GM19324 (cell line): ENCODE results near the gene TIMP2.

Experiments
- ATAC-seq: cut with Tn5 transposase; IDR thresholded peaks from one replicate; pipeline ENCODE4 v1.9.1; 2021; ENCODE audit warnings: mild to moderate bottlenecking, moderate library complexity; ENCODE audit not compliant: unreplicated experiment, low FRiP score

The TIMP2 gene

DNA sequence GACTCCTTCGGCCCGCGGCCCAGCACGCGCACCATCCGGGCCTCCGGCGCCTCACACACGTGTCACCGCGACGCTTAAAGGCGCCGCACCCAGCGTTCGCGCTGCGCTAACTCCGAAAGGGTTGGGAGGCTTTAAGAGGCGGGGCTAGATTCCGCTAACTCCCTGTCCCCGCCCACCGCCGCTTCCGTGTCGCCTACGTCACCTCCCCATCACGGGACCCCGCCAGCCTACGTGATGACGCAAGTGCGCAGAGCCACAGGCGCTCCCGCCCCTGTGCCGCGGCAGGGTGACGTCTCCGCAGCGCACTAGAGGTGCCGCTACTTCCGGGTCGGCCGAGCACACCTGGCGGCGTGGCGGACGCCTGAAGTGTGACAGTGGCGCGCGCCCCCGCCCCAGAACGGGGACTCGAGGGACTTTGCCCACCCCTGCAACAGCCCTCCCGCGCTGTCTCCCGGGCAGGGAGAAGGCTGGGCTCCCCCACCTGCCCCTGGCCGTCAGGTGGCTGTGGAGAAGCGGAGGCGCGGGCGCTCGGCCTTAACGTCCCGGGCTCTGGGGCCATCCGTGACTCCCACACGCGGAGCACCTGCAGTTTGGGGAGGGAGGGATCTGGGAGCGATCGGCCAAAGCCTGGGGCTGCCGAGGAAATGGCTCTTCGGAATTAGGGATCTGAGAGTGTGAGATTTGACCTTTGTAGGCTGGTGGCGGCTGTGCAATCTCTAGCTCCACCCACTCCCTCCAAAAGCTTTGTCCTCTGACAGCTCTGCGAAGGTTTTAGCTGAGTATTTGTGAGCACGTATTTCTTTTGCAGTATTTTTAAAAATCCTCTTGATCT lies 84.2 kb downstream of the TIMP2 start, which contains the start of gene USP36:
Gene USP36 (minus strand): TSS at position 35 of the 832 bp plus-strand sequence. CDS start 4,451 bp downstream, outside the sequence.
- ATAC-seq = peak; percentile 93

DNA sequence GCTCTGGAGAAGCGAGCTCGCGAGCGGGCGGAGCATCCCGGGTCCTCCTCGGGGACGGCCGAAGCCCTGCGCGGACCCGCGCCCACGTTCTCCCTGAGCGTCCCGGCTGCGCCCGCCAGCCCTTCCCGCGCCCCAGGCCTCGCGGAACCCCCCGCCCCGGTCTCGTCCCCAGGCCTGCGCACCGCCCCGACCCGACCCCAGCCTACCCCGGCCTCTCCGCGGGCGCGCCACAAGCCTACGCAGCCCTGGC lies 84.7 kb downstream of the TIMP2 start:
- peak; percentile 25 for ATAC-seq

DNA sequence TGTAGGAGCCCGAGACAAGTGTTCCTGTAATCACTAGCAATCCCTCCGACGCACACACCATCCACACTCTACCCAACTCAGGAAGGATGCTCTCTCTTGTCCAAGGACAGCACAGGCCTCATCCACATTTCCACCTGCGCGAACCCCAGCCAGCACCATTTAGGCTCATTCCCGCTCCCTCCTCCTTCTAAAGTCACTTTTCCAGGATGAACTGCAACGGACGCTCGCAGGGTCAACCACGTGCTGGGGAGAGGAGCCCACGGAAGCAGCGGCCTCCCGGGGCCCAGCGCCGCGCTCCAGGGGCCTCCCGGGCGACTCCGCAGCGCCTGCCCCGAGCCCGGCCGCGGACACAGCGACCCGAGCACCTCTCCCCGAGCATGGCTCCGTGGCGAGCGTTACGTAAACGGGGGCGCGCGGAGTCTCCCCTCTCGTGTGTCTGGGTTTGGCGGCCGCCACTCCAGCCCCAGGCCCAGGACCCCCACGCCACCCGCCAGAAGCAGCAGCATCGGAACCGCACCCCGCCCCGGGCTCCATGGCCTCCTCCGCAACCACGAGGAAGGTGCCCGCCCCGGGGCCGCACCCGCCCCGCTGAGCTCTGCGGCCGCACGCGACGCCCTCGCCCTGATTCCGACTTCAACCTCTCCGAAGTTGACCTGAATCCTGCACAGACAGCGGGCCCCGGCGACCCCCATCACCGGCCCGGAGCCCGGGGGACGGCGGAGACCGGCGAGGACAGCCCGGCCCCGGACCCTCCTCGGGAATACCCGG lies 85.2 kb downstream of the TIMP2 start:
- peak; percentile 3 for ATAC-seq

DNA sequence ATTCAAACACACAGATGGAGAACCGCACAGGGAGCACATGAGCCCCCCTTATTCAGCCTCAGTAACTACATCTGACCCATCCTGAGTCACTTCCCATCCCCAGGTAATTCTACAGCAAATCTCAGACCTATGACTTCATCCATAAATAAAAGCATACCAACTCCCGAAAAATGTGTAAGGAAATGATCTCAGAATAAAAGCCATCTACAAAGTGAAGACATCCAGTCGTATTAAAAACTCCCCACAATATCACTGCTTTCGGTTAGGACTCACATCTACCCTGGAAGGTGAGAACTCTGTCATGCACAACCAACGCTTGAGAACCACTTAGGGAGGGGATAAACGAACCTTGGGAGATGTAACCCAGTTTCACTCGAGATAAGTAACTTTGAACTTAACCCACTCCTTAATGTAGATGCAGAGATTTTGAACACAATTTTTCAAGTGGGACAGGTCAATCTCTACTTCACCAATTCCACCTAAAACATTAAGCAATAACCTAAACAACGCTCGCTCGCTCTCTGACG lies 85.9 kb downstream of the TIMP2 start:
- ATAC-seq = no peak

DNA sequence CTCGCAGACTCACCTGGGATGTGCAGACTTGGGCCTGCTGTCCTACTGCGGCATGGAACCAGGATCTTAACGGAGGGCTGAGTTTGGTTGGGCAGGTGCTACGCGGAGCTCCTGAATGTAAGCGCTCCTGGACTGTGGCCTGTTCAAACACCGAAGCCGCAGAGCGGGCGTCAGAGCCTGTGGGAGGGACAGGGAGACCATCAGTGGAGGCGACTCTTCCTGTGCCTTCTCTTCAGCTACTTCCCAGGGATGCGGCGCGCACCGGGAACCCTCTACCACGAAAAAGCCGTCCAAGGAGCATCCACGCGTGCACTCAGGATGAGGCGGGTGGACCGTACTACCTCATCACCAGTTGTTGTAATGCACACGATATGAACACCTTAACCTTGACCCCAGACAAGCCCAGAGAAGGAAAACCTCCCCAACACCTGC lies 86.6 kb downstream of the TIMP2 start:
- ATAC-seq = no peak

DNA sequence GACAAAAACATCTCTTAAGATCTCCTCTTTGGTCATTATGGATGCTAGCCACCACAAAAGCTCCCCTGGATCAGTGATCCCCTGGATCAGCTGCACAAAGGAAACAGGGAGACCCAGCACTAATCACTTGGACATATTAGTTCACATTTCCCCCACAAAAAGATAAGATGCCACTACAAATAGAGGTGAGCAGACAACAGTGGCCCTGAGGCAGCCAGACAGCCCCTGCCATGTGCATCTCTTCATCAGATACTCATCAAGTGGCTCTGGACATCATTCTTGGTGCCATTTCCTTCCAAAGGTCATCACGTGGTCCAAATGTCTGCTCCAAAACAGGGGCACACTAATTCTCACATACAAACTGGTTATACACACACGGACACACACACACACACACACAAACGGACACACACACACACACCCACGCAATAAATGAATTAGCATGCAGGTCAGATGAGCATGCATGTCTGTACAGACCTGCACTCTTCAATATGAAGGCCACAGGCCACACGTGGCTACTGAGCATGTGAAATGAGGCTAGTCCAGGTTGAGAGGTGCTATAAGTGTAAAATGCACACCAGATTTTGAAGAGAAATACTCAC lies 88.7 kb downstream of the TIMP2 start:
- no peak for ATAC-seq

DNA sequence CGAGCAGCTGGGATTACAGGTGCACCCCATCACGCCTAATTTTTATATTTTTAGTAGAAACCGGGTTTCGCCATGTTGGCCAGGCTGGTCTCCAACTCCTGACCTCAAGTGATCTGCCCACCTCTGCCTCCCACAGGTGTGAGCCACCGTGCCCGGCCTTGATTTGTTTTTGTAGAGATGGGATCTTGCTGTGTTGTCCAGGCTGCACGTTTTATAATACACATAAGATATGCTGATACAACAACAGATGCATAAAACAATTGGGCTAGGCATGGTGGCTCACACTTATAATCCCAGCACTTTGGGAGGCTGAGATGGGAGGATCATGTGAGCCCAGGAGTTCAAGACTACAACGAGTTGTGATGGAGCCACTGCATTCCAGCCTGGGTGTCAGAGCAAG lies 90.6 kb downstream of the TIMP2 start:
- no peak for ATAC-seq

DNA sequence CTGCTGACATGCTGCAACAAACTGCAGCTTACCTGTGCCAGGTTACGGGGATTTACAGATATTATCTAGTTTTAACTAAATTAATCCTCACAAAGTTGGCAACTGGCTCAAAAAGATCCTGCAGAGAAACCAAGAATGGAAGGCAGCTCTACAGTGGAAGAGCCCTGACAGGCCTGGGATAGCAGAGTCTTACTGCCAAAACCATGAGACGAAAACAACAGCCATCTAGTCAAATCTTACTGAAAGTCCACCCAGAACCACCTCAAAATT lies 92.7 kb downstream of the TIMP2 start:
- ATAC-seq = no peak

DNA sequence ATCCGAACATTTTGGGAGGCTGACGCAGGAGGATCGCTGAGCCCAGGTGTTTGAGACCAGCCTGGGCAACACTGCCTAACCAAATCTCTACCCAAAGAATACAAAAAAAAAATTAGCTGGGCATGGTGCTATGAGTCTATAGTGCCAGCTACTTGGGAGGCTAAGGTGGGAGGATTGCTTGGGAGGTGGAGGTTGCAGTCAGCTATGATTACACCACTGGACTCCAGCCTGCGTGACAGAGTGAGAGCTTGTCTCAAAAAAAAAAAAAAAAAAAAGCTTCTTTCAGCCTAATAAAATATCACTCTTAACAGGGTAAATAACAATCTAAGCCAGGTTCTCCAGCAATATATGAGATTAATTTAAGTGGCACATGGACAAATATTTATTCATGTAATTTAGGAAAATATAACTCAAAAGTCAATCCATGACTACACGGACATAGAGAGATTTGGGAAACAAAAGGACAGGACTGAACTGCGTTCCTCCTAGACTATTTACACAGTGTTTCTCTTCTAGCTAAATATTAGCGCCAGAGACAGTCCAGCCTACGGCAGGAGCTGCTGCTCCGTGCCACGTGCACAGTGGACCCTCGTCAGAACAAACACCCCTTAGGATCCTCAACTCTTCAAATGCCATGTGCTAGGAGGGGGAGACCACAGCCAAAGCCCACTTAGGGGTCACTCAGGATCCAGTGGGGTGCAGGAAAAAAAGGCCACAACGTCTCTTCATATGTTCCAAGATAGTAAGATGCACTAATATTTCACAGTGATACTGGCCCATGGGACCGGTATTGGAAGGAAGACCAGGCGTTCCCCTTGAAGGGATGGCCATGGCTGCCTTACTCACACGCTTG lies 93.3 kb downstream of the TIMP2 start:
- no peak for ATAC-seq

DNA sequence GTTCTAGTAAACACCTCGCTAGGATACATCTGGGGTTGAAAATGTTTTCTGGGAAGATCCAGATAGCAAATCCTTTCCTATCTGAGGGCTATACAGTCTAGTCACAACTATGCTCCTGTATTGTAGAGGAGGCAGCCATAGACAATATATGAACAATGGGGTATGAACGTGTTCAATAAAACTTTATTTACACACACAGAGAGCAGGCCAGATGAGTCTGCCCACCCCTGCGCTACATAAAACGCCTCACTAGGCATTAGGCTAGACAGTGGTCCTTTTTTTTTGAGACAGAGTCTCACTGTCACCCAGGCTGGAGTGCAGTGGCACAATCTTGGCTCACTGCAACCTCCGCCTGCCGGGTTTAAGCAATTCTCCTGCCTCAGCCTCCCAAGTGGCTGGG lies 95.7 kb downstream of the TIMP2 start:
- ATAC-seq = no peak

DNA sequence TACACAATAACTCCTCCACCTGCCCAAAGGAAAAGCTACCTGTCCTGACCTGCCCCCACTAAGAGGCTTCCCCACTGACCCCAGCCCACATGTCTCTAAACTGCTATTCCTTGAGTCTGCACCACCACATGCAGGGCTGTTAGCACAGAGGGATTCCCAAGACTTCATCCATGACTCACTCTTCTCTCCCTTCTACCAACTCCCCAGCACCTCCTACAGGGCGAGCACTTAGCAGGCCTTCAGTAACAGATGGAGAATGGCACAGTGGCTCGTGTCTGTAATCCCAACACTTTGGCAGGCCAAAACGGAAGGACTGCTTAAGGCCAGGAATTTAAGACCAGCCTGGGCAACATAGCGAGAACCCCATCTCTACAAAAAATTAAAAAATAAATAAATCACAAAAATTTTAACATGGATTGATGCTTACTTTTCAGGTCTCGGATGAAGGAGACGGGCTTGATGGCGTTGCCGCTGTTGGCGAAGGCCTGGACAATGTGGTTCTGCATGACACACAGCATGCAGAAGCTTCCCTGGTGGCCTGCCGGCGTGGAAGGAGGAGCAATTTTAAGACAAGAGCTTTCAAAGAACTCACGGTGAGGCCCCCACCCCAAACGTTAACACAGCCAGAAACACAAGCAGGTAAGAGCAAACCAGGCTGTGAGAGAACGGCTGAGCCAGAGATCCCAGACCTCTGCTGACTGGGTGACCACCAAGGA lies 96.6 kb downstream of the TIMP2 start:
- ATAC-seq = no peak

DNA sequence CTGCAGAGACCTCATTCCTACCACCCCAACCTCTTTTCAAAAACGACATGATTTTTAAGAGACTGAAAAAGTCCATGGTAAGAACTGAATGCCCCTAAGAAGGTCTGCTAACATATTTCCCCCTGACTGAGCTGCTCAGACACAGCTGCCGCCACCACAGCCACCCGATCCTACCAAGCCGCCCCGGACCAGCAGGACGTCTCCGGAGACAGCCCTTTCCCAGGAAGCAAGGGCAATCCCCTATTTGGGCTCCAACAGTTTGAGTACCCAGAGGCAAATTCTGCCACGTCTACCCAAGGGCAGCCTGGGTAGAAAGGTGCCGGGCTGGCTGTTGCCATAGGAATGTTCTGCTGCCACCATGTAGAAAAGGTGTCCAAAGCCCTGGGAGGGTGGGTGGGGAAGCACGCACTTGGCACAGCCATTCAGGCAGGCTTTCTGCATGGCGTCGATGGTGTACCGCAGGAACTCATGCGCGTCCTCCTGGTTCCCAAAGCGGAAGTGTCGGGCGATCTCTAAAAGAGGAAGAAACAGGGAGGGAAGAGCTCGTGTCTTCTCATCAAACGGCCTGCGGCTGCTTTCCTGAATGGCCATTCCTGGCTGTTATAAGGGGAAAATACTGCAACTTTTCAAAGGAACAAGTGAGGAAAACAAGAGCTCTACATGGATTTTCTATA lies 98.2 kb downstream of the TIMP2 start:
- ATAC-seq = no peak

DNA sequence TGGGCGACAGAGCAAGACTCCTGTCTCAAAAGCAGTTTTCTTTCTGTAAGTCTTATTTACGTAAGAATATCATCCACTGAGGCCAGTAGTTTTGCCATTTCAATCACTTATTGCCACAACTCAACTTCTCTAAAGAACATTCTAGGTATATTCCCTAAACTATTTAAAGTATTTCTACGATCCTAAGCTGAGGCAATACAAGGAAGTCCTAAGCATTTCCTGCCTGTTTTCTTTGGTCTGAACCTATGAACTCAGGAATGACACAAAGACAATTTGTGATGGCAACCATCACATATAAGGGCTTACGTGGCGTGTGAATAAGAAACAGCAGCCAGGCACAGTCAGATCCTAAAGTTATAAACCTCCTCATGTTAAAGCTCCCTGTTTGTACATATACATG lies 98.8 kb downstream of the TIMP2 start:
- ATAC-seq = no peak

DNA sequence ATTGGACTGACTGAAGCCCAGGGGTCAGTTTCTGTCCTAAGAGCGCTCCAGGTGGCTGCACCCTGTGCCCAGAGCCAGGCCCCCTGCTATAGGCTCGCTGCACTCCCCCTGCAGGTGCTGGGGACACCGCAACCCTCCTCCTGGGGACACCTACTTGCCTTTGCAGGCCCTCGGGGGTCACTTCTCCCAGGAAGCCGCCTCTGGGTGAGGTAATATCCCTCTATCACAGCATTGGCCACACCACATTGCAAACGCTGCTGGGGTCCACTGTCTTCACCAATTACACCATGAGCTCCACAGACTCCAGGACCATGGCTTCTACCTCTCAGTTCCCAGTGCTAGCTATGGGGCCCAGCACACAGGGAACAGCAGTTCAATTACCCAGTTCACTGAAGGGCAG lies 99.5 kb downstream of the TIMP2 start:
- ATAC-seq = no peak

DNA sequence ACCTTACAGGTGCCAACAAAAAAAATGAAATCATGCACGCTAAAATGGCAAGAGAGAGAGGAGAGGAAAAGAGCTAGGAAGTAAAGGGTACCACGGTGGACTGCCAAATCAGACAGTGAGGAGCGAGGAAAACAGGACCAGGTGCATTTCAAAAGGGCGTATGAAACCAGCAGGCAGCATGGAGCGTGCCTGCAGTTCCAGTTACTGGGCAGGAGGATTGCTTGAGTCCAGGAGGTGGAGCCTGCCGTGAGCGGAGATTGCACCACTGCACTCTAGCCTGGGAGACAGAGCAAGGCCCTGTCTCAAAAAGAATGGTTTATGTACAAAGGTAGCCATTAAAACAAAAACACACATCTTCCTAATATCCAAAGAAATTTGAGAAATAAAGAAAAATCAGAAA lies 100.9 kb downstream of the TIMP2 start:
- ATAC-seq = no peak

DNA sequence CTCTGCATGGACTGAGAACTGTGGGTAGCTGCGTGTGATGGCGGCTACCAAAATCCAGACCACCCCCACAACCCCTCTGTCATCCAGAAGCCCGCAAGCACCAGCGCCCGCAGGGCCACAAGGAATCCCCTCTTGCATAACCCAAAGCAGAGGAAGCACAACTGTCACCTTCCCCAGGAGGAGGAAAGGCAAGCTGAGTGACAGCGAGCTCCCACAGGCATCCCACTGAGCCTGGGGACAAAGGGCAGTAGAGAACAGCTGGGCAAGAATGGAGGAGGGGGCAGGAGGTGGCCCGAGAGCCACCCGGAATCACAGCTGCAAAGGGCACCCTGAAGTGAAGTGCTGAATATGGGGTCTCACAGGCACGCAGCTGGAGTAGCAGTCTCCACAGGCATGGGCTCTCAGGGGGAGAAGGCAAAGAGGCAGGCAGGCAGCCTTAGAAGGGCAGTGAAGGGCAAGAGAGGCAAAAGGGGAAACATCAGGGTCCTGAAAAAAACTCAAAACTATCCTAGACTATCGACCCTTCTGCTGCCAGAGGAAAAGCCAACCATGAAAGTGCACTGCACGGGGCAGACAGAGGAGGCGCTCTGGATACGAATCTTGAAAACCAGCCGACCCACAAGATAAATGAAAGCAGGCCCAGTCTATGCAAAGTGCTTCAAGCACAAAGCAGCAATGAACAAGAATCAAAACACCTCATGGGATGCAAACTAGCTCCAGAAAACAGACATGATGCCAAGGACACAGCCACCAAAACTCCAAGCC lies 101.7 kb downstream of the TIMP2 start:
- no peak for ATAC-seq

DNA sequence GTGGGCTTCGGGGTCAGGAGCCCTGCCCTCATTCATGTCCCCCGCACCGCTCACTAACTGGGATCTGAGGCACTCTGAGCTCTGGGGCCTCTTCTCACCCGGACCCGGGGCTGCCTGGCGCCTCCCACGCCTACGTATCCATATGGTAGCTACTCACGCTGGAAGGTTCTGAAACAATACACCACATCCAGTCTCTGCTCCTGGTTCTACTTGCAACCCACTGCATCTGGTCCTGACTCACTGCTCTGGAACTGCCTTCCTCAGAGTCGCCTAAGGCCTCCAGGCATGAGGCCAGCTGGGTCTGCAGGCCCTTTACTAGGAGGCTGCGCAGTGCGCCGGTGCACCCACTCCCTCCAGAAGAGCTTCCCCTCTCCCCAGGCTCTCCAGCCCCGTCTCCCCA lies 102.6 kb downstream of the TIMP2 start:
- no peak for ATAC-seq

DNA sequence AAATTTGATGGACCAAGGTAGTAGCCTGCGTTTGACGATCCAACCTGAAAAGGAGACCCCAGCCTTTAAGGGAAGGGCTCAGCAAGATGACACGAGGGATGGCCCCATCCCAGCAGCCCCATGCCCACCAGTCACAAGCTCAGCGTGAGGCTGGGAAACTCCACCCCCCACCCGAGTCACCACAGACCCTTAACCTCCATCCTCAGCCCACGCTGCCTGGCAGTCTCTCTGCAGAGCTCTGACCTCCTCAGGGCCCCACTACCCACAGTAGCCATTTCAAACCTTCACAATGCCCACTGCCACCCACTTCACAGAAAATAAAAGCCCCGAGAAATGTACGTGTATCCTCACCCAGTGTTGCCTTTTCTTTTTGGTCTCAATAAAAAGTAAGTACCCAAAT lies 103.2 kb downstream of the TIMP2 start:
- no peak for ATAC-seq

DNA sequence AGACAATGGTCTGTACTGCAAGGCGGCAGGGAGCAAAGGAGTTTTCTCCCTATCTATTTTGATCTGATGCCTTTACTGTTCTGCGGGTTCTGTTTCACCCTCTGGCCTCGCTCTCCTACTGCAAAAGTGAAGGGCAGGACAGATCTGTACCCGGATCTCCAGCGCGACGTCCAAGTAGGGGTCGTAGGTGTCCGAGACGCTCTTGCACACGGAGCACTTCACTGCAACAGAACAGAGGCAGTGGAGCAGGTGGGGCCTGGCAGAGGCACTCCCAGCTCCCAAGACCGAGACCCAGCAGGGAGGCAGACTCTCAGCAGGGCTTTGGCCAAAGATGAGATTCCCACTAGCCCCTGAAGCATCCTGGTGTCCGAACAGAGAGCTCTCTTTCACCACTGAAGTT lies 104.3 kb downstream of the TIMP2 start:
- no peak for ATAC-seq
